ENCODE results near the gene ATP1A1. TPM values are rescaled to one million over a fixed set of nuclear protein-coding genes. Genes with fewer than 3 reads are reported as not detected.

The ATP1A1 gene
- total and polyA plus RNA-seq, 9 of the 15 experiments (the other 6 are each of a cell fraction or from before 2014, with no cell fraction given) = 99.3 to 513 (median 234) TPM

DNA sequence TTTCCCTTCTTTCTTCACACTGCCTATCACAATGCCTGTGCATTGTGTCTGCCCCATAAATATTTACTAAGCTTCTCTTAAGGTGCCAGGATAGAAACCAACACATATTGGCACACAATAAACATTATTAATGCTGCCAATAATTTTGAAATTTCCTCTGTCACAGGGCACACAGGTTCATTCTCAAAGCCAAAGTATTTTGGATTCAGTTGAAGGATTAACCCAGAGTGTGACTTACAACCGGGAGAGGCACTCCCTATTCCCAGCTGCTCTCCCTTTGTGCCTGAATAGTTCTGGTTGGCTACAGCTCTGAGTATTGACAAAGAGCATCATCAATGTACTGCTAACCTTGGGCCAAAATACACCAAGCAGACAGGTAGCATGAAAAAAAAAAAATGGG lies 46.6 kb upstream of the ATP1A1 start:
- H3K4me1 ChIP-seq (replicated peaks in 1 of 2; ENCODE audit: control insufficient read depth in 2 of 2, insufficient read depth in 2 of 2, low read length in 2 of 2) = peaks cover 5% of the 10 kb centered on the region in 2 experiments; a peak in 3 of 5 replicates
- H4K20me1 ChIP-seq (replicated peaks; ENCODE audit: control insufficient read depth, insufficient read depth, low read length) = no peaks in the 10 kb centered on the region
- no peaks in the 10 kb centered on the region for H3K9me1 ChIP-seq (ENCODE audit: control insufficient read depth, insufficient read depth, low read length)
- no peak overlapping the region for H3K9ac ChIP-seq (ENCODE audit: insufficient read depth in 1 of 2, low read depth in 2 of 2, low read length in 2 of 2)
- ChIA-PET POLR2A (interaction anchor here (1.0 kb wide), 1 partner anchor 39 kb away, joined by 3 read pairs; no protein-coding TSS in a partner anchor), CTCF (ENCODE audit: low intra/inter-chr PET ratio) (no interaction called here)
- H3K9me3 ChIP-seq (replicated peaks; ENCODE audit: control insufficient read depth, insufficient read depth, low read depth, low read length) = no peaks in the 10 kb centered on the region
- FAIRE-seq (no peak), DNase-seq (ENCODE audit: extremely low read depth in 1 of 4, low spot score in 3 of 4) (no peak), ATAC-seq (no peak)
- H3K36me3 ChIP-seq (ENCODE audit: control insufficient read depth, insufficient read depth, low read length) = no peaks in the 10 kb centered on the region
- H3K27ac ChIP-seq (ENCODE audit: extremely low read depth, low read depth, low read length) = no peak overlapping the region
- WGBS (ENCODE audit: insufficient coverage, low coverage, missing lambda C conversion rate) = 0% methylated on average over 1 of the region's 1 CpG
- intact Hi-C loops (cut with micrococcal nuclease) (no loop called here), in situ Hi-C loops (cut with MboI) (no loop called here)
- H3K27me3 ChIP-seq (ENCODE audit: control insufficient read depth in 2 of 2, insufficient read depth in 2 of 2, low read length in 2 of 2) = peaks cover 2 to 13% of the 10 kb centered on the region in 2 experiments; a peak in 3 of 5 replicates
- H3K4me3 ChIP-seq = no peak overlapping the region
- H2AFZ ChIP-seq (ENCODE audit: low read depth, low read length) = no peak overlapping the region
- no peak overlapping the region for H3K4me2 ChIP-seq (ENCODE audit: insufficient read depth, low read length)
- no peaks in the 10 kb centered on the region for H3K79me2 ChIP-seq (ENCODE audit: control insufficient read depth, insufficient read depth, low read length)
- no TSS peak for BruUV-seq (replicated peaks)
- TF ChIP-seq, protein P1, sequence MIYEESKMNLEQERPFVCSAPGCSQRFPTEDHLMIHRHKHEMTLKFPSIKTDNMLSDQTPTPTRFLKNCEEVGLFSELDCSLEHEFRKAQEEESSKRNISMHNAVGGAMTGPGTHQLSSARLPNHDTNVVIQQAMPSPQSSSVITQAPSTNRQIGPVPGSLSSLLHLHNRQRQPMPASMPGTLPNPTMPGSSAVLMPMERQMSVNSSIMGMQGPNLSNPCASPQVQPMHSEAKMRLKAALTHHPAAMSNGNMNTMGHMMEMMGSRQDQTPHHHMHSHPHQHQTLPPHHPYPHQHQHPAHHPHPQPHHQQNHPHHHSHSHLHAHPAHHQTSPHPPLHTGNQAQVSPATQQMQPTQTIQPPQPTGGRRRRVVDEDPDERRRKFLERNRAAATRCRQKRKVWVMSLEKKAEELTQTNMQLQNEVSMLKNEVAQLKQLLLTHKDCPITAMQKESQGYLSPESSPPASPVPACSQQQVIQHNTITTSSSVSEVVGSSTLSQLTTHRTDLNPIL (CRISPR knock-in tag; IDR thresholded peaks at IDR 0.05) = no peak
- TF ChIP-seq OTX1 (CRISPR knock-in tag; IDR thresholded peaks at IDR 0.05) (no peak), SMARCE1 (IDR thresholded peaks at IDR 0.05) (no peak), TAF15 (IDR thresholded peaks at IDR 0.05; ENCODE audit: low read depth, low read length) (no peak), ZNF41 (CRISPR knock-in tag; conservative IDR thresholded peaks at IDR 0.05) (no peak), HDAC3 (IDR thresholded peaks at IDR 0.05; ENCODE audit: borderline replicate concordance, partially characterized antibody) (no peak), CREM (IDR thresholded peaks at IDR 0.05; ENCODE audit: low read depth) (no peak), EGR1 (conservative IDR thresholded peaks at IDR 0.05) (no peak), KLF1 (tag; IDR thresholded peaks at IDR 0.05) (no peak), HNRNPL (IDR thresholded peaks at IDR 0.05; ENCODE audit: low read depth, low read length) (no peak), NCOA6 (IDR thresholded peaks at IDR 0.05) (no peak), CREB1 (IDR thresholded peaks at IDR 0.05) (no peak), CREB1 (CRISPR knock-in tag; IDR thresholded peaks at IDR 0.05) (no peak), RBM17 (IDR thresholded peaks at IDR 0.05; ENCODE audit: borderline replicate concordance, low read depth, low read length) (no peak)
- TF ChIP-seq, protein P2, sequence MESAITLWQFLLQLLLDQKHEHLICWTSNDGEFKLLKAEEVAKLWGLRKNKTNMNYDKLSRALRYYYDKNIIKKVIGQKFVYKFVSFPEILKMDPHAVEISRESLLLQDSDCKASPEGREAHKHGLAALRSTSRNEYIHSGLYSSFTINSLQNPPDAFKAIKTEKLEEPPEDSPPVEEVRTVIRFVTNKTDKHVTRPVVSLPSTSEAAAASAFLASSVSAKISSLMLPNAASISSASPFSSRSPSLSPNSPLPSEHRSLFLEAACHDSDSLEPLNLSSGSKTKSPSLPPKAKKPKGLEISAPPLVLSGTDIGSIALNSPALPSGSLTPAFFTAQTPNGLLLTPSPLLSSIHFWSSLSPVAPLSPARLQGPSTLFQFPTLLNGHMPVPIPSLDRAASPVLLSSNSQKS (CRISPR knock-in tag; IDR thresholded peaks at IDR 0.05) = no peak
- TF ChIP-seq, protein P3, sequence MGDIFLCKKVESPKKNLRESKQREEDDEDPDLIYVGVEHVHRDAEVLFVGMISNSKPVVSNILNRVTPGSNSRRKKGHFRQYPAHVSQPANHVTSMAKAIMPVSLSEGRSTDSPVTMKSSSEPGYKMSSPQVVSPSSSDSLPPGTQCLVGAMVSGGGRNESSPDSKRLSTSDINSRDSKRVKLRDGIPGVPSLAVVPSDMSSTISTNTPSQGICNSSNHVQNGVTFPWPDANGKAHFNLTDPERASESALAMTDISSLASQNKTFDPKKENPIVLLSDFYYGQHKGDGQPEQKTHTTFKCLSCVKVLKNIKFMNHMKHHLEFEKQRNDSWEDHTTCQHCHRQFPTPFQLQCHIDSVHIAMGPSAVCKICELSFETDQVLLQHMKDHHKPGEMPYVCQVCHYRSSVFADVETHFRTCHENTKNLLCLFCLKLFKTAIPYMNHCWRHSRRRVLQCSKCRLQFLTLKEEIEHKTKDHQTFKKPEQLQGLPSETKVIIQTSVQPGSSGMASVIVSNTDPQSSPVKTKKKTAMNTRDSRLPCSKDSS (IDR thresholded peaks at IDR 0.05; ENCODE audit: low read depth, partially characterized antibody) = no peak
- TF ChIP-seq, protein P4, sequence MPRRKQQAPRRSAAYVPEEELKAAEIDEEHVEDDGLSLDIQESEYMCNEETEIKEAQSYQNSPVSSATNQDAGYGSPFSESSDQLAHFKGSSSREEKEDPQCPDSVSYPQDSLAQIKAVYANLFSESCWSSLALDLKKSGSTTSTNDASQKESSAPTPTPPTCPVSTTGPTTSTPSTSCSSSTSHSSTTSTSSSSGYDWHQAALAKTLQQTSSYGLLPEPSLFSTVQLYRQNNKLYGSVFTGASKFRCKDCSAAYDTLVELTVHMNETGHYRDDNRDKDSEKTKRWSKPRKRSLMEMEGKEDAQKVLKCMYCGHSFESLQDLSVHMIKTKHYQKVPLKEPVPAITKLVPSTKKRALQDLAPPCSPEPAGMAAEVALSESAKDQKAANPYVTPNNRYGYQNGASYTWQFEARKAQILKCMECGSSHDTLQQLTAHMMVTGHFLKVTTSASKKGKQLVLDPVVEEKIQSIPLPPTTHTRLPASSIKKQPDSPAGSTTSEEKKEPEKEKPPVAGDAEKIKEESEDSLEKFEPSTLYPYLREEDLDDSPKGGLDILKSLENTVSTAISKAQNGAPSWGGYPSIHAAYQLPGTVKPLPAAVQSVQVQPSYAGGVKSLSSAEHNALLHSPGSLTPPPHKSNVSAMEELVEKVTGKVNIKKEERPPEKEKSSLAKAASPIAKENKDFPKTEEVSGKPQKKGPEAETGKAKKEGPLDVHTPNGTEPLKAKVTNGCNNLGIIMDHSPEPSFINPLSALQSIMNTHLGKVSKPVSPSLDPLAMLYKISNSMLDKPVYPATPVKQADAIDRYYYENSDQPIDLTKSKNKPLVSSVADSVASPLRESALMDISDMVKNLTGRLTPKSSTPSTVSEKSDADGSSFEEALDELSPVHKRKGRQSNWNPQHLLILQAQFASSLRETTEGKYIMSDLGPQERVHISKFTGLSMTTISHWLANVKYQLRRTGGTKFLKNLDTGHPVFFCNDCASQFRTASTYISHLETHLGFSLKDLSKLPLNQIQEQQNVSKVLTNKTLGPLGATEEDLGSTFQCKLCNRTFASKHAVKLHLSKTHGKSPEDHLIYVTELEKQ (CRISPR knock-in tag; IDR thresholded peaks at IDR 0.05) = no peak
